Kidney (tissue), 14 donors: Measurements from ENCODE around the gene C1orf21. TPM values are rescaled to one million over a fixed set of nuclear protein-coding genes. Genes with fewer than 3 reads are reported as not detected.

Source experiments
- DNase-seq, 5 donors: peaks; one replicate each; pipeline ENCODE4 v3.0.0-alpha.2; 2013 to 2020
- FAIRE-seq: peaks from 2 replicates; lab custom pipeline; 2012; peaks lifted over from hg19 to GRCh38; lab: Jason Lieb, UNC
- H3K27ac ChIP-seq, 2 donors: one replicate each; pipeline ENCODE4 v1.7.0; 2013; ENCODE audit warnings: low read depth in 2 of 2, low read length in 2 of 2, inconsistent platforms in 1 of 2
- H3K27me3 ChIP-seq: one replicate; pipeline ENCODE4 v1.7.1; 2013; ENCODE audit warnings: low read length, inconsistent platforms; ENCODE audit not compliant: control insufficient read depth, insufficient read depth
- H3K36me3 ChIP-seq, 3 donors: one replicate each; pipeline versions ENCODE4 v1.7.0 to v1.7.1; 2013; ENCODE audit warnings: low read length in 3 of 3, control low read depth in 1 of 3, inconsistent platforms in 1 of 3; ENCODE audit not compliant: insufficient read depth in 3 of 3, control insufficient read depth in 2 of 3
- H3K4me1 ChIP-seq, 3 donors: one replicate each; pipeline versions ENCODE4 v1.7.0 to v1.7.1; 2013; ENCODE audit warnings: low read length in 3 of 3, inconsistent platforms in 1 of 3, low read depth in 1 of 3; ENCODE audit not compliant: control insufficient read depth in 2 of 3, insufficient read depth in 2 of 3
- H3K4me3 ChIP-seq, 3 donors: one replicate each; pipeline versions ENCODE4 v1.7.0 to v1.8.1; 2013; ENCODE audit warnings: low read length in 3 of 3, control low read depth in 1 of 3, inconsistent platforms in 1 of 3
- H3K9ac ChIP-seq, 3 donors: one replicate each; pipeline versions ENCODE4 v1.7.0 to v1.7.1; 2013; ENCODE audit warnings: low read length in 3 of 3, control low read depth in 1 of 3, inconsistent platforms in 1 of 3
- H3K9me3 ChIP-seq, 3 donors: one replicate each; pipeline versions ENCODE4 v1.7.0 to v1.7.1; 2013; ENCODE audit warnings: low read length in 3 of 3, control low read depth in 1 of 3, inconsistent platforms in 1 of 3; ENCODE audit not compliant: control insufficient read depth in 2 of 3, insufficient read depth in 1 of 3
- intact Hi-C: fragments of 100-400 bp; cut with DNase I; formaldehyde crosslinking; loops from one replicate; pipeline ENCODE4 v1.11.1; 2022
- polyA plus RNA-seq: library from polyadenylated mRNA; stranded (reverse); fragments of 350-450 nt; fragmentation: Illumina TruSeq; extraction: RNeasy Lipid Tissue Mini Kit (QIAGEN cat#74804); gene quantifications from one replicate; pipeline ENCODE4 v1.2.3, GENCODE V29; 2014; ENCODE audit warnings: low read depth, low replicate concordance; ENCODE audit not compliant: insufficient read depth
- total RNA-seq: library from RNA; stranded (reverse); fragmentation: NEBNext Ultra II Directional; extraction: Animal tissue kit (Norgen Biotek cat#: 25700); gene quantifications from one replicate; pipeline ENCODE4 v1.2.1, GENCODE V29; 2021
- TF ChIP-seq, protein P1 (sequence below): IDR thresholded peaks from 3 replicates; pipeline ENCODE4 v1.5.1; 2012; ENCODE audit warnings: mild to moderate bottlenecking, moderate library complexity, borderline replicate concordance; ENCODE audit not compliant: insufficient read depth; ENCODE audit errors: extremely low read depth
- donor health status: control.
- donor health status: control.
- donor health status: control.
- donor health status: control.
- donor health status: control.
- donor health status: DM: yes; HTN: yes; CAD: no.
- donor health status: Normal renal cell carcinoma (clear cell type).

C1orf21 gene
- total and polyA plus RNA-seq, 2 donors from 2014 or later: 18.3 to 18.6 TPM

DNA sequence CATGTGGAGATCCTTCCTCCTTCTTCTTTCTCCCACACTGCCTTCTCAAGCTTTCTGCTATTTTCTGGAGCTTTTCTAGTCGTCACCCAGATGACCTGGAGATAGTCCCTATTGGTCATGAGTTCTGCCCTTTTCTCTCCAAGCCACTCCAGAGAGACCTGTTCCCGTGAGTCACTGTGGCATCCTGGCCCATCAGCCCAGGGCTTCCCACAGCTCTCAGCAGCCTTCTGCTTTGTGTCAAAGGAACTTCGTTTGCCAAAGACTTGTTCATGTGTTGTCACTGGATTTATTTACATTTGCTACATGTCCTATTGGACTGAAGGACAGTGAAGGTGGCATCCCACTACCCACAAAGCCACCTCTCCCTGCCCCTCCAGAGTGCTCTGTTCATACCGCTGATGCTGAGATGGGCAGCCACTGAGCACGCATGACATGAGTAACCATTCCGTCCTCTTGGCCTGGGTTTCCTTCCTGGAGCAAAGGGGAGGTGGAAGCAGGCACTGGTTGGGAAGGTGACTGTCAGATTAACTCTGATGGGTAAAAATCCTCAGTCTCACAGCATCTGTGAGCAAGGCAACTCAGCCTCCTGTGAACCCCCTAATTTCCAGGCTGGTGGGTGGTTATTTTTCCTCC is 248.6 kb downstream of the C1orf21 start:
- Histone ChIP-seq H3K9me3 (peaks cover 0 to 5% (median 0%) of the 10 kb centered on the region in 3 donors), H3K36me3 (no peaks in the 10 kb centered on the region), H3K27ac (no peak overlapping the region), H3K9ac (no peak overlapping the region), H3K27me3 (no peaks in the 10 kb centered on the region), H3K4me1 (peaks cover 0 to 3% (median 0%) of the 10 kb centered on the region in 3 donors), H3K4me3 (no peak overlapping the region)
- no peak for DNase-seq
- FAIRE-seq: no peak
- intact Hi-C loops: no loop called here
- TF ChIP-seq, protein P1, sequence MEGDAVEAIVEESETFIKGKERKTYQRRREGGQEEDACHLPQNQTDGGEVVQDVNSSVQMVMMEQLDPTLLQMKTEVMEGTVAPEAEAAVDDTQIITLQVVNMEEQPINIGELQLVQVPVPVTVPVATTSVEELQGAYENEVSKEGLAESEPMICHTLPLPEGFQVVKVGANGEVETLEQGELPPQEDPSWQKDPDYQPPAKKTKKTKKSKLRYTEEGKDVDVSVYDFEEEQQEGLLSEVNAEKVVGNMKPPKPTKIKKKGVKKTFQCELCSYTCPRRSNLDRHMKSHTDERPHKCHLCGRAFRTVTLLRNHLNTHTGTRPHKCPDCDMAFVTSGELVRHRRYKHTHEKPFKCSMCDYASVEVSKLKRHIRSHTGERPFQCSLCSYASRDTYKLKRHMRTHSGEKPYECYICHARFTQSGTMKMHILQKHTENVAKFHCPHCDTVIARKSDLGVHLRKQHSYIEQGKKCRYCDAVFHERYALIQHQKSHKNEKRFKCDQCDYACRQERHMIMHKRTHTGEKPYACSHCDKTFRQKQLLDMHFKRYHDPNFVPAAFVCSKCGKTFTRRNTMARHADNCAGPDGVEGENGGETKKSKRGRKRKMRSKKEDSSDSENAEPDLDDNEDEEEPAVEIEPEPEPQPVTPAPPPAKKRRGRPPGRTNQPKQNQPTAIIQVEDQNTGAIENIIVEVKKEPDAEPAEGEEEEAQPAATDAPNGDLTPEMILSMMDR: no peak

DNA sequence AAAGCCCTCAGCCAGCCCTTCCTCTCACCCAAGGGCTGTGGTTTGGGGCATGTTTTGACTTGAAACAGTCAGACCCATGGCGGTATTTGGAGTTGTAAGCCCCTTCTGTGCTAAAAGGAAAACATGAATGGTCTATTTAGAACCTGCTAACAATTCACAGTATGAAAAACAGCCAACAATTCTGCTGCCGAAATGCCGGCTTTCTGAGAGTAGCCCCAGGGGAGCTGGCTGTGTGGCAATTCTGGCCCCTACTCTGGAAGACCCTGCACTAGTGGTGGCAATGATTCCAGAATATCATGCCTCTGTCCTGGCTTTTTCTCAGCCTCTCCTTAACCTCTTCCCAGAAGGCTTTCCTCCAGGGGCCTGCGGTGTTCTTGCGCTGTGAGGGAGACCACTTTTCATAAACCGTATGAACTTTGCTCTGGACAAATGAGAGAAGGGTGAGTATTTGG is 249.2 kb downstream of the C1orf21 start:
- H3K4me3 ChIP-seq: no peak overlapping the region
- FAIRE-seq (no peak), DNase-seq (no peak)
- no peaks in the 10 kb centered on the region for H3K36me3 ChIP-seq
- H3K9me3 ChIP-seq: peaks cover 0 to 5% (median 0%) of the 10 kb centered on the region in 3 donors
- no peak overlapping the region for H3K27ac ChIP-seq
- TF ChIP-seq, protein P1: no peak
- H3K27me3 ChIP-seq: no peaks in the 10 kb centered on the region
- no peak overlapping the region for H3K9ac ChIP-seq
- H3K4me1 ChIP-seq: no peaks in the 10 kb centered on the region
- intact Hi-C loops: no loop called here

DNA sequence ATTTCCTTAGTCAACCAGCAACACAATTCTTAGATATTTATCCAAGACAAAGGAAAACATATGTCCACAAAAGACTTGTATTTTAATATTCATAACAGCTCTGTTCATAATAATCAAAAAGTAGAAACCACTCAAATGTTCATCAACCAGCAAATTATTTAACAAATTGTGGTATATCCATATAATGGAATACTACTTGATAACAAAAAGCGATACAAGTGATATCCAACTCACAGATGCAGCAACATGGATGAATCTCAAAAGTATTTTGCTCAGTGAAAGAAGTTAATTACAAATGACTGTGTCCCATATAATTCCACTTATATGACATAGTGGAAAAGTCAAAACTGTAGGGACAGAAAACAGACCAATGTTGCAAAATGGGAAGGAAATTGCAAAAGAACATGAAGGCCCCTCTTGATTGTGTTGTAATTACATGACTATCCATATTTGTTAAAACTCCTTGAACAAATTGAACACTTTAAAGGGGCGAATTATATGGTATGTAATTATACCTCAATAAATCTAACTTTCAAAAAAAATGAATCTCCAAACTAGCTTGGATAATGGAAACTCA is 250.9 kb downstream of the C1orf21 start:
- intact Hi-C loops: no loop called here
- no peaks in the 10 kb centered on the region for H3K36me3 ChIP-seq
- TF ChIP-seq, protein P1: no peak
- no peaks in the 10 kb centered on the region for H3K27me3 ChIP-seq
- H3K9me3 ChIP-seq: peaks cover 0 to 5% (median 0%) of the 10 kb centered on the region in 3 donors
- H3K9ac ChIP-seq: no peak overlapping the region
- no peaks in the 10 kb centered on the region for H3K4me1 ChIP-seq
- FAIRE-seq (no peak), DNase-seq (no peak)
- H3K4me3 ChIP-seq: no peak overlapping the region
- H3K27ac ChIP-seq: no peak overlapping the region
